Measurements from ENCODE around the gene PRKAA1. TPM values are rescaled to one million over a fixed set of nuclear protein-coding genes. Genes with fewer than 3 reads are reported as not detected.
A peak's percentile ranks its signal among the peaks of the same experiment; 100 is the strongest.
"Not testable (repeated sequence)": the region's sequence is repeated elsewhere in the genome, so short reads cannot be mapped to it uniquely, and the experiment has no call there.

PRKAA1 gene
- total and polyA plus RNA-seq, 4 donors, result 36.1 to 89.4 (median 61.8) TPM

- Histone ChIP-seq H3K27ac (ENCODE audit: low read depth, low read length) (no peak overlapping the region), H3K27me3 (ENCODE audit: control insufficient read depth, insufficient read depth, low read length) (no peaks in the 10 kb centered on the region), H3K36me3 (ENCODE audit: control insufficient read depth, insufficient read depth, low read length) (no peaks in the 10 kb centered on the region), H3K4me3 (ENCODE audit: low read depth, low read length) (peak overlapping the region; percentile 83), H3K4me1 (ENCODE audit: control insufficient read depth, insufficient read depth, low read length) (peaks cover 4% of the 10 kb centered on the region), H3K9me3 (ENCODE audit: control insufficient read depth, insufficient read depth, low read length) (no peaks in the 10 kb centered on the region)
- no CpG with 5 or more reads among the region's 3 CpGs for WGBS (ENCODE audit: insufficient coverage)
- no peak for DNase-seq (ENCODE audit: low read depth in 4 of 6, low spot score in 6 of 6)
Observed at GRCh38 chr5:40796487-40796889, 1.7 kb downstream of the PRKAA1 start.

GRCh38 chr5:40794877-40795276, 3.3 kb downstream of the PRKAA1 start:
- not testable (repeated sequence) for H3K27ac ChIP-seq (ENCODE audit: low read depth, low read length); DNase-seq (ENCODE audit: low read depth in 4 of 6, low spot score in 6 of 6); H3K4me1 ChIP-seq (ENCODE audit: control insufficient read depth, insufficient read depth, low read length); H3K4me3 ChIP-seq (ENCODE audit: low read depth, low read length); H3K9me3 ChIP-seq (ENCODE audit: control insufficient read depth, insufficient read depth, low read length); H3K27me3 ChIP-seq (ENCODE audit: control insufficient read depth, insufficient read depth, low read length); H3K36me3 ChIP-seq (ENCODE audit: control insufficient read depth, insufficient read depth, low read length)
- no CpG with 5 or more reads among the region's 3 CpGs for WGBS (ENCODE audit: insufficient coverage)

GRCh38 chr5:40794340-40794739, 3.8 kb downstream of the PRKAA1 start:
- not testable (repeated sequence) for H3K9me3 ChIP-seq (ENCODE audit: control insufficient read depth, insufficient read depth, low read length); H3K27me3 ChIP-seq (ENCODE audit: control insufficient read depth, insufficient read depth, low read length); H3K4me3 ChIP-seq (ENCODE audit: low read depth, low read length); DNase-seq (ENCODE audit: low read depth in 4 of 6, low spot score in 6 of 6); H3K36me3 ChIP-seq (ENCODE audit: control insufficient read depth, insufficient read depth, low read length); H3K4me1 ChIP-seq (ENCODE audit: control insufficient read depth, insufficient read depth, low read length); H3K27ac ChIP-seq (ENCODE audit: low read depth, low read length)

- not testable (repeated sequence) for H3K27me3 ChIP-seq (ENCODE audit: control insufficient read depth, insufficient read depth, low read length); H3K4me3 ChIP-seq (ENCODE audit: low read depth, low read length); H3K27ac ChIP-seq (ENCODE audit: low read depth, low read length); H3K9me3 ChIP-seq (ENCODE audit: control insufficient read depth, insufficient read depth, low read length); H3K4me1 ChIP-seq (ENCODE audit: control insufficient read depth, insufficient read depth, low read length); H3K36me3 ChIP-seq (ENCODE audit: control insufficient read depth, insufficient read depth, low read length); DNase-seq (ENCODE audit: low read depth in 4 of 6, low spot score in 6 of 6)
- no CpG with 5 or more reads among the region's 10 CpGs for WGBS (ENCODE audit: insufficient coverage)
Observed at GRCh38 chr5:40792691-40793090, 5.5 kb downstream of the PRKAA1 start.

- Histone ChIP-seq H3K4me1 (ENCODE audit: control insufficient read depth, insufficient read depth, low read length) (peaks cover 4% of the 10 kb centered on the region), H3K4me3 (ENCODE audit: low read depth, low read length) (no peak overlapping the region), H3K36me3 (ENCODE audit: control insufficient read depth, insufficient read depth, low read length) (peaks cover 4% of the 10 kb centered on the region), H3K27me3 (ENCODE audit: control insufficient read depth, insufficient read depth, low read length) (no peaks in the 10 kb centered on the region), H3K9me3 (ENCODE audit: control insufficient read depth, insufficient read depth, low read length) (peaks cover 8% of the 10 kb centered on the region), H3K27ac (ENCODE audit: low read depth, low read length) (no peak overlapping the region)
- no CpG with 5 or more reads among the region's 3 CpGs for WGBS (ENCODE audit: insufficient coverage)
- no peak for DNase-seq (ENCODE audit: low read depth in 4 of 6, low spot score in 6 of 6)
Observed at GRCh38 chr5:40791715-40792139, 6.4 kb downstream of the PRKAA1 start.

- Histone ChIP-seq H3K27me3 (ENCODE audit: control insufficient read depth, insufficient read depth, low read length) (no peaks in the 10 kb centered on the region), H3K4me3 (ENCODE audit: low read depth, low read length) (no peak overlapping the region), H3K9me3 (ENCODE audit: control insufficient read depth, insufficient read depth, low read length) (peaks cover 8% of the 10 kb centered on the region), H3K36me3 (ENCODE audit: control insufficient read depth, insufficient read depth, low read length) (peaks cover 4% of the 10 kb centered on the region), H3K27ac (ENCODE audit: low read depth, low read length) (no peak overlapping the region), H3K4me1 (ENCODE audit: control insufficient read depth, insufficient read depth, low read length) (peaks cover 3% of the 10 kb centered on the region)
- DNase-seq (ENCODE audit: low read depth in 4 of 6, low spot score in 6 of 6), result no peak
- WGBS (ENCODE audit: insufficient coverage), result no CpG with 5 or more reads among the region's 3 CpGs
Observed at GRCh38 chr5:40790947-40791593, 7.1 kb downstream of the PRKAA1 start.

- H3K36me3 ChIP-seq (ENCODE audit: control insufficient read depth, insufficient read depth, low read length); H3K27ac ChIP-seq (ENCODE audit: low read depth, low read length); DNase-seq (ENCODE audit: low read depth in 4 of 6, low spot score in 6 of 6); H3K9me3 ChIP-seq (ENCODE audit: control insufficient read depth, insufficient read depth, low read length); H3K27me3 ChIP-seq (ENCODE audit: control insufficient read depth, insufficient read depth, low read length); H3K4me1 ChIP-seq (ENCODE audit: control insufficient read depth, insufficient read depth, low read length); H3K4me3 ChIP-seq (ENCODE audit: low read depth, low read length): not testable (repeated sequence)
- WGBS (ENCODE audit: insufficient coverage), result no CpG with 5 or more reads among the region's 5 CpGs
Observed at GRCh38 chr5:40788941-40789340, 9.2 kb downstream of the PRKAA1 start.

GRCh38 chr5:40787986-40788385, 10.2 kb downstream of the PRKAA1 start:
- H3K27me3 ChIP-seq (ENCODE audit: control insufficient read depth, insufficient read depth, low read length), result no peaks in the 10 kb centered on the region
- no peak overlapping the region for H3K4me3 ChIP-seq (ENCODE audit: low read depth, low read length)
- no peaks in the 10 kb centered on the region for H3K4me1 ChIP-seq (ENCODE audit: control insufficient read depth, insufficient read depth, low read length)
- peaks cover 4% of the 10 kb centered on the region for H3K36me3 ChIP-seq (ENCODE audit: control insufficient read depth, insufficient read depth, low read length)
- H3K27ac ChIP-seq (ENCODE audit: low read depth, low read length), result no peak overlapping the region
- DNase-seq (ENCODE audit: low read depth in 4 of 6, low spot score in 6 of 6), result no peak
- no CpG with 5 or more reads among the region's 1 CpG for WGBS (ENCODE audit: insufficient coverage)
- H3K9me3 ChIP-seq (ENCODE audit: control insufficient read depth, insufficient read depth, low read length), result peaks cover 8% of the 10 kb centered on the region

- not testable (repeated sequence) for H3K4me1 ChIP-seq (ENCODE audit: control insufficient read depth, insufficient read depth, low read length); H3K36me3 ChIP-seq (ENCODE audit: control insufficient read depth, insufficient read depth, low read length); H3K27ac ChIP-seq (ENCODE audit: low read depth, low read length); DNase-seq (ENCODE audit: low read depth in 4 of 6, low spot score in 6 of 6); H3K27me3 ChIP-seq (ENCODE audit: control insufficient read depth, insufficient read depth, low read length); H3K4me3 ChIP-seq (ENCODE audit: low read depth, low read length); H3K9me3 ChIP-seq (ENCODE audit: control insufficient read depth, insufficient read depth, low read length)
- no CpG with 5 or more reads among the region's 3 CpGs for WGBS (ENCODE audit: insufficient coverage)
Observed at GRCh38 chr5:40786664-40787063, 11.5 kb downstream of the PRKAA1 start.

GRCh38 chr5:40784916-40785315, 13.3 kb downstream of the PRKAA1 start:
- WGBS (ENCODE audit: insufficient coverage), result no CpG with 5 or more reads among the region's 1 CpG

More at GRCh38 chr5:40784916-40785315, 13.3 kb downstream of the PRKAA1 start:
- Histone ChIP-seq H3K27me3 (ENCODE audit: control insufficient read depth, insufficient read depth, low read length) (no peaks in the 10 kb centered on the region), H3K4me1 (ENCODE audit: control insufficient read depth, insufficient read depth, low read length) (no peaks in the 10 kb centered on the region), H3K36me3 (ENCODE audit: control insufficient read depth, insufficient read depth, low read length) (peaks cover 4% of the 10 kb centered on the region), H3K27ac (ENCODE audit: low read depth, low read length) (no peak overlapping the region), H3K4me3 (ENCODE audit: low read depth, low read length) (no peak overlapping the region), H3K9me3 (ENCODE audit: control insufficient read depth, insufficient read depth, low read length) (peaks cover 8% of the 10 kb centered on the region)
- no peak for DNase-seq (ENCODE audit: low read depth in 4 of 6, low spot score in 6 of 6)
